ENCODE data around the gene OR5B2.
"Not testable (repeated sequence)": the region's sequence is repeated elsewhere in the genome, so short reads cannot be mapped to it uniquely, and the experiment has no call there.

OR5B2 gene

GRCh38 chr11:58428021-58428420, at the start of gene OR5B2:
OR5B2 (minus strand) TSS chr11:58428121; CDS start chr11:58423261, 4,860 bp downstream.
- no peak for DNase-seq

DNA sequence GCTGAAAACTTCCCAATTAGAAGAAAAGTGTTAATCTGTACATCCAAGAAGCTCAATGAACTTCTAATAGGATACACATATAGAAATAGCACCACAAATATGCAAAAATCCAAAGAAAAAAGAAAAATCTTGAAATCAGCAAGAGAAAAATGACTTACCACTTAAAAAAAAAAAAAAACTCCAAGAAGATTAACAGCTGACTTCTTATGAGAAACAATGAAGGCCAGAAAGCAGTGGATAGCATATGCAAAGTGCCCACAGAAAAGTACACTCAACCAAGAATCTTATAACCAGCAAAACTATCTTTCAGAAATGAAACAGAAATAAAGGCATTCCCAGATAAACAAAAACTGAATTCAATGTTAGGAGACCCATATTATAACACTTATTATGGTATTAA, 44.0 kb upstream of the OR5B2 start:
- no peak for DNase-seq

GRCh38 chr11:58466293-58466692, 38.4 kb upstream of the OR5B2 start:
- no peak for DNase-seq

GRCh38 chr11:58465690-58466089, 37.8 kb upstream of the OR5B2 start:
- DNase-seq, result no peak

DNA sequence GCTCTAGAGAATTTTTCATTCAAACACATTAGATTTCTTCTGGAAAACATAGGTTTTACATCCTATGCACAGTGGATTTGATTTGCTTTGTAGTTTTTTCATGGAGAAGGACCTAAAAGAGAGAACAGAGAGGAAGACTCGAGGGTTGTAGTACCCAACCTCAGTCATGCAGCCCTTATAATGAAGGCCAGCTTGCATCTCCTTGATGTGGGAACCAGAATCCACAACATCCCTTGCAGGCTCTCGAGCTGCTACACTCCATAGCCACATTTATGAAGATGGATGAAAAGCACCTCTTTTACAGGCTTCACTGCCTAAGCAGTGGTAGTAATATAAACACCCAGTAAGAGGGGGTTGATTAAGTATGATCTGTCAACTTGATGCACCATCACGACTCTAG, 23.7 kb upstream of the OR5B2 start:
- no peak for DNase-seq

- no peak for DNase-seq
These were observed 18.4 kb upstream of the OR5B2 start for GRCh38 chr11:58446294-58446693.

- DNase-seq, result no peak
These were observed 16.4 kb upstream of the OR5B2 start for GRCh38 chr11:58444300-58444699.

DNA sequence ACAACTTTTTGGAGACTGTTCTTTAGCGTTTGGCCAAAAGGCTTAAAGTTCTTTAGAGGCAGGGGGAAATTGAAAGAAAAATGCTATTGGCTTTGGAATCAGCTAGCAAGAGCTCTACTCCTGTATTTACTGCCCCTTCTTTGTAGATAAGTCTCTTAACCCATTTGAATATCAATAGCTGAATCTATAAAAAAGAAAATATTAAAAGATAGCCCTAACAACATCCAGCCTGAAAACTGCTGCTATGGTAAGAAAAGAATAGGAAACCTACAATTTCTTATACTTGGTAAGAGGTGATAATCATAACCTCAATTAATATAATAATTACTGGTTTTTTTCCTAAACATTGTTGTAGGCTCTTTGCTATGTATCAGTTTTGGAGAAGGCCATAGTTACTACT, 14.2 kb upstream of the OR5B2 start, which contains the start of gene OR5B12:
OR5B12 (minus strand) TSS at position 101 of the 400 bp plus-strand sequence. CDS start 2,085 bp downstream, outside the sequence.
- DNase-seq, result no peak

GRCh38 chr11:58438486-58438885, 10.6 kb upstream of the OR5B2 start:
- no peak for DNase-seq

GRCh38 chr11:58434217-58434616, 6.3 kb upstream of the OR5B2 start:
- no peak for DNase-seq

GRCh38 chr11:58433638-58434203, 5.8 kb upstream of the OR5B2 start:
- DNase-seq, result no peak

GRCh38 chr11:58429273-58429672, 1.4 kb upstream of the OR5B2 start:
- DNase-seq, result no peak

DNA sequence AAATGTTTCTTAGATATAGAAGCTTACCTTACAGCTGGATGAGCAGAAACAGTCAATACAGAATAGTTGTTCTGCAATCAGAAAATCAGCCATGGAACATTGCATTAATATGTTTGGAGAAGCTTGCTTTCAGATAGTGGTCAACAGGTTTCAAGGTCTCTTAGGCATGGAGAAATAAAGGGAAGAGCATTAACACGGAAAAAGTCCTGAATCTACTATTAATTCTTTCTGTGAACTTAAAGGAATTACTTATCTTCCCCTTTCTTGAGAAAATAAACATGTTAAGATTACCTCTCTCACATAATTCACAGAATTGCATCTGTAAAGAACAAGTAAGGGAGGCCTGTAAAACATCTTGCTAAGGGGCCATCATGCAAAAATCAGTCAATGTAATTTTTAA, 21.1 kb downstream of the OR5B2 start, which contains the start of gene OR5B3:
OR5B3 (minus strand) TSS at position 101 of the 400 bp plus-strand sequence. CDS start 3,465 bp downstream, outside the sequence.
- no peak for DNase-seq

GRCh38 chr11:58399622-58400021, 28.3 kb downstream of the OR5B2 start:
- not testable (repeated sequence) for DNase-seq

GRCh38 chr11:58395581-58395980, 32.3 kb downstream of the OR5B2 start:
- DNase-seq, result no peak

- DNase-seq, result no peak
These were observed 33.7 kb downstream of the OR5B2 start for GRCh38 chr11:58394195-58394594.

DNA sequence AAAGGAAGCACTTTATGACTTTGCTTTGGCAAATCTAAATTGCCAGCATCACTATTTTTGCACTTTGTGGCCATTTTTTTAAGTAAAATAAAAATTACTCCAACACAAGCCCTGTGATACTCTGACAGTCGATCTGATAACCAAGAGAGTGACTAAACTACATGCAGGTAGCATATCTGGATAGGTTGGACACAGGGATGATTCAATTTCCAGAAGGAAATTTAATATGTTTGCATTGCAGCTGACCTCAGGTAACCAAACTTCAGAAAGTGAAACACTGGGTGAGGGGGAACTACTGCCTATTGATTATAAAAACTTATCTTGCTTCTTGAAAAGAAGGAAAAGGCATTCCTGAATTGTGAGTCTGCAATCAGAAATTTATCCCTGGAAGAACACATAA, 35.2 kb downstream of the OR5B2 start:
- DNase-seq, result no peak

DNA sequence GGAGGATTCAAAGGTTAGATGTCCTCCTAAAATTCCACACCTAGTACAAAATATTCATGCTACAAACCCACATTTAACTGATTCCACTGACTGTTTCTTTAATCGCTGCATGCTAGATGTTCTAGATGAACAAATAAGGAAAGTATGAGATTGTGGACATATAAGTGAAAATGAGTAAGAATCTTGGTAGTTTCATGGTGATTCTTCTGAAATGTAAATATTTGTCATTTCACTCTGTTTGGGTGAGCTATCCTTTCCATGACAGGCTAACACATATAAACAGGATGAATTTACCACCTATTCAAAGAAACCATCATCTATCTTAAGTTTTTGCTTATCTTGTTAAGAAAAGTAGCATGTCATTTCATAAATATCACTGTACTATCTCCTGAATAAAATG, 36.0 kb downstream of the OR5B2 start:
- no peak for DNase-seq

DNA sequence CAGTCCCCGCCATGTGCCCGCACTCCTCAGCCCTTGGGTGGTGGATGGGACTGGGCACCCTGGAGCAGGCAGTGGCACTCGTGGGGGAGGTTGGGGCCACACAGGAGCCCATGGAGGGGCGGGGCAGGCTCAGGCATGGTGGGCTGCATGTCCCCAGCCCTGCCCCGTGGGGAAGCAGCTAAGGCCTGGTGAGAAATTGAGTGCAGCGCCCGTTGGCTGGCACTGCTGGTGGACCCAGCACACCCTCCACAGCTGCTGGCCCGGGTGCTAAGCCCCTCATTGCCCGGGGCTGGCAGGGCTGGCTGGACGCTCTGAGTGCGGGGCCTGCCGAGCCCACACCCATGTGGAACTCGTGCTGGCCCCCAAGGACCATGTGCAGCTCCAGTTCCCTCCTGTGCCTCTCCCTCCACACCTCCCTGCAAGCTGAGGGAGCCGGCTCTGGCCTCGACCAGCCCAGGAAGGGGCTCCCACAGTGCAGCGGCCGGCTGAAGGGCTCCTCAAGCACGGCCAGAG, 37.3 kb downstream of the OR5B2 start:
- DNase-seq, result no peak

All from NCI-H1694 treated with DMSO at 0.1 percent for 48 hours (cell line).